Endothelial cell of umbilical vein (primary cell): ENCODE measurements around the gene ITPR1. TPM values are rescaled to one million over a fixed set of nuclear protein-coding genes. Genes with fewer than 3 reads are reported as not detected.

Experiments
- BruUV-seq: library from RNA; stranded (reverse); fragments of 400-500 nt; replicated peaks from 2 replicates; lab custom pipeline; 2021; lab: Mats Ljungman, UMichigan
- CTCF ChIA-PET: fragments of 300-600, 350-600 bp; sonication (Branson Sonifier 250); formaldehyde crosslinking; loops from one replicate; lab custom pipeline; 2021; ENCODE audit warnings: antibody characterized with exemption, inconsistent platforms; lab: Charles Lee
- POLR2A ChIA-PET: fragments of 300-600, 350-600 bp; sonication (Branson Sonifier 250); formaldehyde crosslinking; loops from one replicate; lab custom pipeline; 2021; ENCODE audit warnings: antibody characterized with exemption, inconsistent platforms; lab: Charles Lee
- DNase-seq: peaks from one replicate; pipeline ENCODE4 v3.0.0-alpha.2; 2011; ENCODE audit warnings: low read depth, low spot score
- FAIRE-seq: peaks from 2 replicates; lab custom pipeline; 2011; peaks lifted over from hg19 to GRCh38; lab: Jason Lieb, UNC
- H2AFZ ChIP-seq: 2 replicates; pipeline ENCODE4 v1.6.0; 2012; ENCODE audit warnings: low read depth, low read length, control low read depth, inconsistent platforms
- H3K27ac ChIP-seq: 2 replicates; pipeline ENCODE4 v1.5.1; 2011; ENCODE audit warnings: low read depth, mild to moderate bottlenecking, control low read depth, low read length, moderate library complexity; ENCODE audit not compliant: insufficient read depth
- H3K27me3 ChIP-seq, 2 experiments: 2 replicates each; pipeline versions ENCODE4 v1.6.0 to v1.6.1; 2011; ENCODE audit warnings: low read length in 2 of 2, mixed read lengths in 1 of 2; ENCODE audit not compliant: control insufficient read depth in 2 of 2, insufficient read depth in 2 of 2
- H3K36me3 ChIP-seq, 2 experiments: 2 replicates in 1 of 2; 3 replicates in 1 of 2; pipeline ENCODE4 v1.5.1; 2011; ENCODE audit warnings: low read length in 2 of 2, mild to moderate bottlenecking in 1 of 2, moderate library complexity in 1 of 2; ENCODE audit not compliant: control insufficient read depth in 2 of 2, insufficient read depth in 2 of 2; ENCODE audit errors: extremely low read depth in 1 of 2
- H3K4me1 ChIP-seq: 3 replicates; pipeline ENCODE4 v1.5.1; 2011; ENCODE audit warnings: mild to moderate bottlenecking, low read length; ENCODE audit not compliant: control insufficient read depth, insufficient read depth; ENCODE audit errors: extremely low read depth
- H3K4me2 ChIP-seq: 2 replicates; pipeline ENCODE4 v1.6.1; 2011; ENCODE audit warnings: low read length, control low read depth, mixed read lengths; ENCODE audit not compliant: insufficient read depth
- H3K4me3 ChIP-seq, 3 experiments: fragments of 200-600 bp in 1 of 3; sonication (generic), shearing (Covaris generic) in 1 of 3; replicated peaks in 1 of 3; 2 replicates each; pipeline ENCODE4 v1.5.1; 2011 to 2016; ENCODE audit warnings: control low read depth in 3 of 3, low read length in 3 of 3, mild to moderate bottlenecking in 2 of 3, inconsistent platforms in 1 of 3, low read depth in 1 of 3, moderate library complexity in 1 of 3; ENCODE audit not compliant: insufficient read depth in 1 of 3
- H3K79me2 ChIP-seq: 2 replicates; pipeline ENCODE4 v1.6.0; 2012; ENCODE audit warnings: low read length, inconsistent platforms; ENCODE audit not compliant: control insufficient read depth, insufficient read depth
- H3K9ac ChIP-seq: replicated peaks from 2 replicates; pipeline ENCODE3; 2011; ENCODE audit warnings: low read length, control low read depth; ENCODE audit not compliant: insufficient read depth; ENCODE audit errors: extremely low read depth
- H3K9me1 ChIP-seq: replicated peaks from 3 replicates; pipeline ENCODE4 v1.6.0; 2011; ENCODE audit warnings: mild to moderate bottlenecking, low read length; ENCODE audit not compliant: control insufficient read depth, insufficient read depth; ENCODE audit errors: extremely low read depth
- H3K9me3 ChIP-seq: replicated peaks from 2 replicates; pipeline ENCODE4 v1.5.1; 2012; ENCODE audit warnings: low read length, inconsistent platforms; ENCODE audit not compliant: control insufficient read depth, insufficient read depth
- H4K20me1 ChIP-seq: replicated peaks from 2 replicates; pipeline ENCODE3; 2011; ENCODE audit warnings: mild to moderate bottlenecking, low read length; ENCODE audit not compliant: control insufficient read depth, insufficient read depth; ENCODE audit errors: extremely low read depth
- EZH2 ChIP-seq: IDR thresholded peaks from 2 replicates; pipeline ENCODE4 v1.6.1; 2012; ENCODE audit warnings: borderline replicate concordance, low read depth, mild to moderate bottlenecking, moderate library complexity, low read length, inconsistent platforms; ENCODE audit not compliant: severe bottlenecking
- FOS ChIP-seq: IDR thresholded peaks from 2 replicates; pipeline ENCODE4 v1.6.1; 2011; ENCODE audit warnings: mild to moderate bottlenecking, low read length, moderate library complexity, borderline replicate concordance; ENCODE audit not compliant: insufficient read depth
- GATA2 ChIP-seq: IDR thresholded peaks from 2 replicates; pipeline ENCODE4 v1.7.0; 2011; ENCODE audit warnings: low read depth, mild to moderate bottlenecking, moderate library complexity, mixed read lengths, low read length; ENCODE audit not compliant: insufficient read length, insufficient read depth
- JUN ChIP-seq: IDR thresholded peaks from 2 replicates; pipeline ENCODE4 v1.6.1; 2011; ENCODE audit warnings: borderline replicate concordance, low read depth; ENCODE audit not compliant: insufficient read length, insufficient read depth
- MAX ChIP-seq: IDR thresholded peaks from 2 replicates; pipeline ENCODE4 v1.6.1; 2011; ENCODE audit not compliant: insufficient read depth, insufficient read length
- MYC ChIP-seq: IDR thresholded peaks from one replicate; pipeline ENCODE4 v1.6.1; 2011; ENCODE audit warnings: mild to moderate bottlenecking, low read depth, low read length
- POLR2A ChIP-seq: IDR thresholded peaks from 2 replicates; pipeline ENCODE4 v1.6.1; 2012; ENCODE audit warnings: low read depth, mild to moderate bottlenecking, control low read depth, low read length
- POLR2AphosphoS5 ChIP-seq: IDR thresholded peaks from 2 replicates; pipeline ENCODE4 v1.6.1; 2012; ENCODE audit warnings: low read depth, mild to moderate bottlenecking, control low read depth, low read length, moderate library complexity; ENCODE audit not compliant: insufficient read depth
- dilution Hi-C: fragments of 300-500 bp; cut with MboI; formaldehyde crosslinking; loops from one replicate; pipeline ENCODE4 v1.15.0; 2019; ENCODE audit warnings: low sequenced_read_pairs; ENCODE audit not compliant: extremely low pct_ligation_motif_present
- intact Hi-C: fragments of 100-400 bp; cut with micrococcal nuclease; formaldehyde crosslinking; loops from one replicate; pipeline ENCODE4 v1.10.0; 2022
- polyA plus RNA-seq, 4 experiments: library from polyadenylated mRNA; depleted of rRNA in 3 of 4; stranded (reverse) in 3 of 4; unstranded in 1 of 4; fragments of >200 nt; gene quantifications; 2 replicates each; pipeline versions ENCODE4 v1.2.1 to v1.2.3, GENCODE V29; 2011 to 2012; ENCODE audit warnings: missing spikeins in 1 of 4
- total RNA-seq: library from RNA; stranded (reverse); gene quantifications from 2 replicates; pipeline ENCODE4 v1.2.3, GENCODE V29; 2021
- TF ChIP-seq, protein P1 (sequence below), 2 donors: IDR thresholded peaks; 1 replicate in 1 of 2; 2 replicates in 1 of 2; pipeline ENCODE4 v1.5.1; 2011; ENCODE audit warnings: low read length in 2 of 2, mild to moderate bottlenecking in 2 of 2, moderate library complexity in 2 of 2, control low read depth in 1 of 2, inconsistent platforms in 1 of 2, low read depth in 1 of 2; ENCODE audit not compliant: insufficient read depth in 1 of 2; ENCODE audit errors: extremely low read depth in 1 of 2

The ITPR1 gene
- total and polyA plus RNA-seq, 2 donors (not counting 3 experiments of a cell fraction or from before 2014, with no cell fraction given) = 5.1 to 16.1 TPM

GRCh38 chr3:4581124-4581424, 87.9 kb downstream of the ITPR1 start:
- Histone ChIP-seq H3K9me1 (no peaks in the 10 kb centered on the region), H3K9me3 (no peaks in the 10 kb centered on the region), H3K27me3 (peaks cover 1 to 4% of the 10 kb centered on the region in 2 experiments), H3K36me3 (no peaks in the 10 kb centered on the region), H3K9ac (no peak overlapping the region), H4K20me1 (no peaks in the 10 kb centered on the region), H3K27ac (no peak overlapping the region), H2AFZ (no peak overlapping the region), H3K4me2 (no peak overlapping the region), H3K79me2 (no peaks in the 10 kb centered on the region), H3K4me3 (no peak overlapping the region), H3K4me1 (no peaks in the 10 kb centered on the region)
- DNase-seq (no peak), FAIRE-seq (no peak)
- POLR2A ChIA-PET = no interaction called here
- BruUV-seq = no TSS peak
- CTCF ChIA-PET = no interaction called here
- dilution Hi-C loops = no loop called here
- no peak for TF ChIP-seq JUN
- intact Hi-C loops = no loop called here

DNA sequence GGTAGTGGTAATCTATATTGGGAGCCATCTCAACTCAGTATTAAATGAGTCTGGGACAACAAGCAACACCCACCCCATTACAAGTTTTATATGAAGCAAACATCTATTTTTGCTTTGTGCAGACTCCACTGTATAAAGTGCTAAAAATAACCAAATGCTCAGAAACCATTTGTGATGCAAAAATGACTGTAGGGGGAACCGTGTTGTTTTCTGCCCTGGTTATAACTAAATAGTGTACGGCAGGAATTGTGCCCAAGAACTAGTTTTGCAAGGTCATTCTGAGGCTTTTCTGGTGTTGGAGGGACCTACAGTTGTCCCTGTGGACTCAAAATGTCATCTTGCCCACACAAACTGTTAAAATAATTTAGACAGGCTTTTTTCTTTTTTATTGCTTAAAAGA, 88.3 kb downstream of the ITPR1 start:
- no peak for FAIRE-seq
- no peaks in the 10 kb centered on the region for H3K9me3 ChIP-seq
- ChIA-PET POLR2A (no interaction called here), CTCF (no interaction called here)
- H3K9me1 ChIP-seq = no peaks in the 10 kb centered on the region
- no peak overlapping the region for H3K4me3 ChIP-seq
- H3K9ac ChIP-seq = no peak overlapping the region
- TF ChIP-seq MYC = no peak
- TF ChIP-seq EZH2 = no peak
- no peak for TF ChIP-seq MAX
- no peak for TF ChIP-seq GATA2
- no peak for TF ChIP-seq FOS
- TF ChIP-seq, protein P1, sequence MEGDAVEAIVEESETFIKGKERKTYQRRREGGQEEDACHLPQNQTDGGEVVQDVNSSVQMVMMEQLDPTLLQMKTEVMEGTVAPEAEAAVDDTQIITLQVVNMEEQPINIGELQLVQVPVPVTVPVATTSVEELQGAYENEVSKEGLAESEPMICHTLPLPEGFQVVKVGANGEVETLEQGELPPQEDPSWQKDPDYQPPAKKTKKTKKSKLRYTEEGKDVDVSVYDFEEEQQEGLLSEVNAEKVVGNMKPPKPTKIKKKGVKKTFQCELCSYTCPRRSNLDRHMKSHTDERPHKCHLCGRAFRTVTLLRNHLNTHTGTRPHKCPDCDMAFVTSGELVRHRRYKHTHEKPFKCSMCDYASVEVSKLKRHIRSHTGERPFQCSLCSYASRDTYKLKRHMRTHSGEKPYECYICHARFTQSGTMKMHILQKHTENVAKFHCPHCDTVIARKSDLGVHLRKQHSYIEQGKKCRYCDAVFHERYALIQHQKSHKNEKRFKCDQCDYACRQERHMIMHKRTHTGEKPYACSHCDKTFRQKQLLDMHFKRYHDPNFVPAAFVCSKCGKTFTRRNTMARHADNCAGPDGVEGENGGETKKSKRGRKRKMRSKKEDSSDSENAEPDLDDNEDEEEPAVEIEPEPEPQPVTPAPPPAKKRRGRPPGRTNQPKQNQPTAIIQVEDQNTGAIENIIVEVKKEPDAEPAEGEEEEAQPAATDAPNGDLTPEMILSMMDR (IDR thresholded peaks at IDR 0.05; ENCODE audit: extremely low read depth in 1 of 2, insufficient read depth in 1 of 2, low read depth in 1 of 2, low read length in 2 of 2) = no peak
- no peak for TF ChIP-seq JUN
- no peak for TF ChIP-seq POLR2A
- no peak for TF ChIP-seq POLR2AphosphoS5
- H3K27ac ChIP-seq = no peak overlapping the region
- dilution Hi-C loops (no loop called here), intact Hi-C loops (no loop called here)
- H3K27me3 ChIP-seq = peaks cover 1 to 4% of the 10 kb centered on the region in 2 experiments
- H3K4me1 ChIP-seq = no peaks in the 10 kb centered on the region
- BruUV-seq = no TSS peak
- H3K36me3 ChIP-seq = no peaks in the 10 kb centered on the region
- no peak for DNase-seq
- no peaks in the 10 kb centered on the region for H4K20me1 ChIP-seq
- no peaks in the 10 kb centered on the region for H3K79me2 ChIP-seq
- H3K4me2 ChIP-seq = no peak overlapping the region
- H2AFZ ChIP-seq = no peak overlapping the region
